Endothelial cell (in vitro differentiated cells): ENCODE results near the gene TSEN54. TPM values are rescaled to one million over a fixed set of nuclear protein-coding genes. Genes with fewer than 3 reads are reported as not detected.
"Not testable (repeated sequence)": the region's sequence is repeated elsewhere in the genome, so short reads cannot be mapped to it uniquely, and the experiment has no call there.

Experiments
- DNase-seq: peaks from one replicate; pipeline ENCODE4 v3.0.0; 2021; ENCODE audit warnings: low spot score
- H3K27ac Mint-ChIP-seq: one replicate; pipeline ENCODE4 v1.8.0; 2021; ENCODE audit warnings: mixed read lengths, inconsistent platforms; ENCODE audit not compliant: unreplicated experiment
- H3K27me3 Mint-ChIP-seq: one replicate; pipeline ENCODE4 v1.8.0; 2021; ENCODE audit warnings: mild to moderate bottlenecking, moderate library complexity, mixed read lengths, inconsistent platforms; ENCODE audit not compliant: unreplicated experiment
- H3K36me3 Mint-ChIP-seq: one replicate; pipeline ENCODE4 v1.8.0; 2021; ENCODE audit warnings: mild to moderate bottlenecking, low read depth, mixed read lengths, inconsistent platforms; ENCODE audit not compliant: unreplicated experiment
- H3K4me1 Mint-ChIP-seq: one replicate; pipeline ENCODE4 v1.8.0; 2021; ENCODE audit warnings: mild to moderate bottlenecking, mixed read lengths, inconsistent platforms; ENCODE audit not compliant: unreplicated experiment
- H3K4me3 Mint-ChIP-seq: one replicate; pipeline ENCODE4 v1.8.0; 2021; ENCODE audit warnings: mild to moderate bottlenecking, mixed read lengths, inconsistent platforms; ENCODE audit not compliant: unreplicated experiment
- H3K9me3 Mint-ChIP-seq: one replicate; pipeline ENCODE4 v1.8.0; 2021; ENCODE audit warnings: mixed read lengths, inconsistent platforms; ENCODE audit not compliant: unreplicated experiment
- total RNA-seq: library from RNA; stranded (reverse); fragmentation: NEBNext Ultra II Directional; extraction: Animal tissue kit (Norgen Biotek cat#: 25700); gene quantifications from one replicate; pipeline ENCODE4 v1.2.1, GENCODE V29; 2021; ENCODE audit not compliant: unreplicated experiment
- TF ChIP-seq, protein P1 (sequence below): fragments of 200-600 bp; sonication (generic); IDR thresholded peaks from one replicate; pipeline ENCODE4 v1.5.0; 2021; ENCODE audit warnings: antibody characterized with exemption; ENCODE audit not compliant: unreplicated experiment

Gene TSEN54
- total RNA-seq, 1 donor from 2014 or later, result 18.8 TPM

DNA sequence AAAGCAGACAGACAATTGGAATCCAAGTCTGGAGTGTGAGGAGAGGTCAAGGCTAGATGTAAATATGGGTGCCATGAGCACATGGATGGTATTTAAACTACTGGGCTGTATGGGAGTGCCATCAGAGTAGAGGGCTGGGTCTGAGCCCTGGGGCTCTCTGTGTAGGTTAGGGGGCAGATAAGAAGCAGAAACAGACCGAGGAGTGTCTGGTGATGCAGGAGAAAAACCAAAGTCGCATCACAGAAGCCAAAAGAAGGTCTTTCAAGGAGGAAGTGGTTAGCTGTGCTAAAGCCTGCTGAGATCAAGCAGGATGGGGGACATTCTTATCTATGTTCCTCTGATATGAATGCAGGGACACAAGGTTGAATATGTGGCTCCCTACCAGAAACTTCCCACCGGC is 1.9 kb downstream of the TSEN54 start:
- DNase-seq, result no peak
- peaks cover 21% of the 10 kb centered on the region for H3K4me1 Mint-ChIP-seq
- no peak overlapping the region for H3K27ac Mint-ChIP-seq
- TF ChIP-seq, protein P1, sequence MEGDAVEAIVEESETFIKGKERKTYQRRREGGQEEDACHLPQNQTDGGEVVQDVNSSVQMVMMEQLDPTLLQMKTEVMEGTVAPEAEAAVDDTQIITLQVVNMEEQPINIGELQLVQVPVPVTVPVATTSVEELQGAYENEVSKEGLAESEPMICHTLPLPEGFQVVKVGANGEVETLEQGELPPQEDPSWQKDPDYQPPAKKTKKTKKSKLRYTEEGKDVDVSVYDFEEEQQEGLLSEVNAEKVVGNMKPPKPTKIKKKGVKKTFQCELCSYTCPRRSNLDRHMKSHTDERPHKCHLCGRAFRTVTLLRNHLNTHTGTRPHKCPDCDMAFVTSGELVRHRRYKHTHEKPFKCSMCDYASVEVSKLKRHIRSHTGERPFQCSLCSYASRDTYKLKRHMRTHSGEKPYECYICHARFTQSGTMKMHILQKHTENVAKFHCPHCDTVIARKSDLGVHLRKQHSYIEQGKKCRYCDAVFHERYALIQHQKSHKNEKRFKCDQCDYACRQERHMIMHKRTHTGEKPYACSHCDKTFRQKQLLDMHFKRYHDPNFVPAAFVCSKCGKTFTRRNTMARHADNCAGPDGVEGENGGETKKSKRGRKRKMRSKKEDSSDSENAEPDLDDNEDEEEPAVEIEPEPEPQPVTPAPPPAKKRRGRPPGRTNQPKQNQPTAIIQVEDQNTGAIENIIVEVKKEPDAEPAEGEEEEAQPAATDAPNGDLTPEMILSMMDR, result no peak
- peak overlapping the region; percentile 91 for H3K4me3 Mint-ChIP-seq
- no peaks in the 10 kb centered on the region for H3K9me3 Mint-ChIP-seq
- peaks cover 16% of the 10 kb centered on the region for H3K36me3 Mint-ChIP-seq
- peaks cover 8% of the 10 kb centered on the region for H3K27me3 Mint-ChIP-seq

DNA sequence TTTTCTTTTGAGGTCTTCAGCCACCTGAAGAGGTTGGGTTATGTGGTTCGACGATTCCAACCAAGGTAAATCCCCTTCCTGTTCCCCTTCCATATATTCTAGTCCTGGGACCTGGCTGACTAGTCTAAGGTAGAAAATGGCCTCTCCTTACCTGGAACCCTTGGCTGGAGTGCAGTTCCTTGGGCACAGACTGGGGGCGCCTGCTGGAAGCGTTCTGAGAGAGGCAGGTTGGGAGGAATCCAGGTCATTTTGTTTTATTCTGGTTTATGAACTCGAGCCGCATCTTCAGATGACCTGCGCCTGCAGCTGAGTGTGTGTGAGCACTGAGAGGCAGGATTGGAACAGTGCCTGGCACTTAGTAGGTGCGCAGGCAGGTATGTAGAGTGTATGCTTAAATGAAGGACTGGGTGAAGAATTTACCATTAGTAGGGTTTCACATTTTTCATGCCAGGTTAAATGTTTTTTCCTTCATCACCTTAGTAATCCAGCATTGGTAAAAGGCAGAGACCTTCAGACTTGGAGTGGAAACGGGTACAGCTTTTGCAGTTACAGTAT is 2.7 kb downstream of the TSEN54 start:
- no peak overlapping the region for H3K27ac Mint-ChIP-seq
- TF ChIP-seq, protein P1, result no peak
- H3K4me1 Mint-ChIP-seq, result peaks cover 13% of the 10 kb centered on the region
- no peak for DNase-seq
- no peaks in the 10 kb centered on the region for H3K9me3 Mint-ChIP-seq
- H3K27me3 Mint-ChIP-seq, result peaks cover 6% of the 10 kb centered on the region
- H3K36me3 Mint-ChIP-seq, result peaks cover 16% of the 10 kb centered on the region
- no peak overlapping the region for H3K4me3 Mint-ChIP-seq

DNA sequence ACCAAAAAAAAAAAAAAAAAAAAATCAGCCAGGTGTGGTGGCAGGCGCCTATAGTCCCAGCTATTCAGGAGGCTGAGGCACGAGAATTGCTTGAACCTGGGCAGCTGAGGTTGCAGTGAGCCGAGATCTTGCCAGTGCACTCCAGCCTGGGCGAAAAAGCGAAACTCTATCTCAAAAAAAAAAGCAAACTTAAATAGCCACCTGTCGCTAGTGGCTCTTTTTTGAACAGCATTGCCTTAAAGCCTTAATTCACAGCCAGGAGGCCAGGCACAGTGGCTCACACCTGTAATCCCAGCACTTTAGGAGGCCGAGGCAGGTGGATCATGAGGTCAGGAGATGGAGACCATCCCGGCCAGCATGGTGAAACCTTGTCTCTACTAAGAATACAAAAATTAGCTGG is 4.1 kb downstream of the TSEN54 start:
- not testable (repeated sequence) for DNase-seq, H3K9me3 Mint-ChIP-seq, H3K27ac Mint-ChIP-seq, H3K4me3 Mint-ChIP-seq, H3K27me3 Mint-ChIP-seq
- Mint-ChIP-seq H3K4me1 (peaks cover 12% of the 10 kb centered on the region), H3K36me3 (peaks cover 16% of the 10 kb centered on the region)

DNA sequence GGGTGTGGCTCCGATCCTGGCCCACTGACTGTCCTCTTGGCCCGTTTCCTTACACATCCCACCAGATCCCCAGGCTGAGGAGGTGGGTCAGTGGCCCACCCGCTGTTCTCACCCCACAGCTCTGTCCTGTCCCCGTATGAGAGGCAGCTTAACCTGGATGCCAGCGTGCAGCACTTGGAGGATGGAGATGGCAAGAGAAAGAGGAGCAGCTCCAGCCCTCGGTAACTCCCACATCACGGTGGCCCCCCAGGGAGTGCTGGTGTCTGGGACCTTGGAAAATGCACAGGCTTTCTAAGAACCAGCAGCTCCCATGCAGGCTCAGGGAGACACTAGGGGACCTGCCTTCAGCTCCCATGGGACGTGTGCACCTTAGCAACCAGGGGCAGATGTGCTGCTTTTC is 5.0 kb downstream of the TSEN54 start:
- Mint-ChIP-seq H3K9me3 (no peaks in the 10 kb centered on the region), H3K4me3 (no peak overlapping the region), H3K27ac (no peak overlapping the region), H3K27me3 (peaks cover 6% of the 10 kb centered on the region), H3K4me1 (peaks cover 13% of the 10 kb centered on the region), H3K36me3 (peaks cover 16% of the 10 kb centered on the region)
- TF ChIP-seq, protein P1, result no peak
- no peak for DNase-seq

DNA sequence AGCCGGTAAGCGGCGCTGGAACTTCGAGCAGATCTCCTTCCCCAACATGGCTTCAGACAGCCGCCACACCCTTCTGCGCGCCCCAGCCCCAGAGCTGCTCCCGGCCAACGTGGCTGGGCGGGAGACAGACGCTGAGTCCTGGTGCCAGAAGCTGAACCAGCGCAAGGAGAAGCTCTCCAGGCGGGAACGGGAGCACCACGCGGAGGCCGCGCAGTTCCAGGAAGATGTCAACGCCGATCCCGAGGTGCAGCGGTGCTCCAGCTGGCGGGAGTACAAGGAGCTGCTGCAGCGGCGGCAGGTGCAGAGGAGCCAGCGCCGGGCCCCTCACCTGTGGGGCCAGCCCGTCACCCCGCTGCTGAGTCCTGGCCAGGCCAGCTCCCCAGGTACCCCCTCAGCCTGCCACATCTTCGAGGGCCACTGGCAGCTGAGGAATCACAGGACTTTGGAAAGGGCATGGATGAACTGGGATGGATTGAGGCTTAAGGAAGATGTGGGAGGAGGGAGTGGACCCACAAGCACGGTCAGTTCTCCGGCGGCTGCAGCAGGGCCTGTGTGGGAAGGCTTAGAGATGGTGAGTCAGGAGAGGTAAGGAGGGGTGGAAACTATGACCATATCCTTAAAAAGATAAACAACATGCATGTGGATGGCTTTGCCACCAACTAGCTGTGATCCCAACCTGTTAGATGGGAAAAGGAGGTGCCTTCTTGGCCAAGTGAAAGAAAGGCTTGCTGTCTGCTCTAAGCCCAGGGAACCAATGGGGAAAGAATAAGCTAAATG is 5.8 kb downstream of the TSEN54 start:
- Mint-ChIP-seq H3K4me1 (peaks cover 13% of the 10 kb centered on the region), H3K27me3 (peaks cover 4% of the 10 kb centered on the region), H3K36me3 (peaks cover 16% of the 10 kb centered on the region), H3K9me3 (no peaks in the 10 kb centered on the region), H3K27ac (no peak overlapping the region), H3K4me3 (no peak overlapping the region)
- TF ChIP-seq, protein P1, result no peak
- no peak for DNase-seq
